ENCODE measurements around the gene PPP1R1A.

- no peak for TF ChIP-seq CTCF (IDR thresholded peaks at IDR 0.05)
- no peak for TF ChIP-seq POLR2A (IDR thresholded peaks at IDR 0.05)
These were observed 41.9 kb downstream of the PPP1R1A start for GRCh38 chr12:54546511-54546910.

Data from uterus (tissue), 2 donors.